H1 (cell line): Measurements from ENCODE around the gene AIDA. TPM values are rescaled to one million over a fixed set of nuclear protein-coding genes. Genes with fewer than 3 reads are reported as not detected.

Experiments used
- BACH1 ChIP-seq: IDR thresholded peaks from 2 replicates; pipeline ENCODE4 v1.6.1; 2012; ENCODE audit warnings: low read length, improper control_type of control experiment
- KDM4A ChIP-seq: IDR thresholded peaks from one replicate; pipeline ENCODE4 v1.7.1; 2012; ENCODE audit warnings: low read depth, mild to moderate bottlenecking, moderate library complexity, low read length, inconsistent platforms; ENCODE audit not compliant: severe bottlenecking
- TBP ChIP-seq: IDR thresholded peaks from 2 replicates; pipeline ENCODE4 v1.6.1; 2011; ENCODE audit warnings: low read depth, low read length, improper control_type of control experiment
- polyA plus RNA-seq, 7 experiments: library from polyadenylated mRNA; depleted of rRNA in 3 of 7; stranded (reverse) in 5 of 7; unstranded in 2 of 7; fragments of >200 nt in 5 of 7; fragments of 200-250 nt in 2 of 7; gene quantifications; 1 replicate in 5 of 7; 2 replicates in 1 of 7; 4 replicates in 1 of 7; pipeline versions ENCODE4 v1.2.1 to v1.2.3, GENCODE V29; 2011 to 2013; ENCODE audit warnings: missing spikeins in 2 of 7, mixed read lengths in 2 of 7
- total RNA-seq: library from RNA; stranded (reverse); fragmentation: NEBNext Ultra II Directional; extraction: Animal tissue kit (Norgen Biotek cat#: 25700); gene quantifications from 2 replicates; pipeline ENCODE4 v1.2.1, GENCODE V29; 2021

Gene AIDA
- total and polyA plus RNA-seq, 2 of the 8 experiments (the other 6 are each of a cell fraction or from before 2014, with no cell fraction given), result 52.5 to 103 TPM

DNA sequence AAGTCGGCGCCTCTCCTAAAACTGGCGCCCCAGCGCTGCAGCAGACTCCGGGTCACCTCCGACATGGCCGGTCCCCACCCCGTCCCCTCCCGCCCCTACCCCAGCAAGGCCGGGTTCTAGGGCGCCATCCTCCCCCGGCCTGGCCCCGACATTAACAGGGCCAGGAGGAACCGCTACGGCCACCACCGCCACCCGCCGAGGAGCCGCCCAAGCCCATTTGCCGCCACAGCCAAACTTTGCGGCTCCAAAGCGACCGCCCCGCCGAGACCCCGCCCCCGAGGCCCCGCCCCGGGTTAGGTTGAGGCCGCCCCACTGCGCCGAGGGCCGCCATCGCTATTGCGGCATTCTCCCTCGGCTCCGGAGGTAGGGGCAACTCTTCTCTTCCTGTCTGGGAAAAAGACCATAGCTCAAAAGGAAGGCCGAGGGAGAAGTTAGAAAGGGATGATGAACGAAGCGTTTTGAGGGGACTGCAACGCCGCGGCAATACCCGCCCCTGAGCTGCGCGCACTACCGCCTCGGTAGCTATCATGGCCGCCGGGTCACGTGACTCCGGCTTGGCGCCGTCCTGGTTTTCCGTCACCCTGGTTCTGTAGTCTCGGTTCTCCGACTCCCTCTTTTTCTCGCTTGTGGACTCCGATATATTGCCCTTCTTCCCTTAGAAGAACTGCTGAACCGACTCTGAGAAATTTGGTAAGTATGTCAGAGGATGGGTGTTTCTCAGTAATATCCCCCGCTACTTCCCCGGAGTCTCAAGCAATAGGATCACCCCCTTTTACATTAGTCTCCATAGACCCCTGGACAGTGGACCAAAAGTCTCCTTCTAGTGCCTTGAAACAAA is at the start of gene AIDA, which contains the start of gene BROX (continued):
- TF ChIP-seq BACH1, result no peak
- TF ChIP-seq KDM4A, result peak; percentile 79
- peak; percentile 5 for TF ChIP-seq TBP
